ENCODE results near the gene RUSF1.
"Not testable (repeated sequence)": the region's sequence is repeated elsewhere in the genome, so short reads cannot be mapped to it uniquely, and the experiment has no call there.

Gene RUSF1

GRCh38 chr16:31445931-31446330, 62.3 kb downstream of the RUSF1 start:
- DNase-seq: not testable (repeated sequence)

GRCh38 chr16:31441956-31442355, 66.2 kb downstream of the RUSF1 start:
- DNase-seq: no peak

- no peak for DNase-seq
These were observed 67.5 kb downstream of the RUSF1 start for GRCh38 chr16:31440516-31441184.

- DNase-seq: no peak
These were observed 68.7 kb downstream of the RUSF1 start for GRCh38 chr16:31439519-31439918.
